Sciatic nerve (tissue), 2 donors: ENCODE measurements around the gene PRSS56. TPM values are rescaled to one million over a fixed set of nuclear protein-coding genes. Genes with fewer than 3 reads are reported as not detected.
"Not testable (repeated sequence)": the region's sequence is repeated elsewhere in the genome, so short reads cannot be mapped to it uniquely, and the experiment has no call there.

ENCODE experiments used
- ATAC-seq: fragments of 200-7000 bp; cut with Tn5 transposase; one replicate; pipeline ENCODE4 v1.9.1; 2020; ENCODE audit warnings: mild to moderate bottlenecking, moderate library complexity
- DNase-seq: peaks from one replicate; pipeline ENCODE4 v3.0.0-alpha.2; 2020; ENCODE audit warnings: low spot score
- intact Hi-C: fragments of 100-400 bp; cut with DNase I; formaldehyde crosslinking; loops from one replicate; pipeline ENCODE4 v1.14.2; 2022
- total RNA-seq: library from RNA; stranded (reverse); fragmentation: NEBNext Ultra II Directional; extraction: Animal tissue kit (Norgen Biotek cat#: 25700); gene quantifications from one replicate; pipeline ENCODE4 v1.2.1, GENCODE V29; 2021
- donor health status: DM: no; HTN: no; CAD: no.
- donor health status: DM: no; HTN: no; CAD: no.

Gene PRSS56
- total RNA-seq, 1 donor from 2014 or later = not detected

DNA sequence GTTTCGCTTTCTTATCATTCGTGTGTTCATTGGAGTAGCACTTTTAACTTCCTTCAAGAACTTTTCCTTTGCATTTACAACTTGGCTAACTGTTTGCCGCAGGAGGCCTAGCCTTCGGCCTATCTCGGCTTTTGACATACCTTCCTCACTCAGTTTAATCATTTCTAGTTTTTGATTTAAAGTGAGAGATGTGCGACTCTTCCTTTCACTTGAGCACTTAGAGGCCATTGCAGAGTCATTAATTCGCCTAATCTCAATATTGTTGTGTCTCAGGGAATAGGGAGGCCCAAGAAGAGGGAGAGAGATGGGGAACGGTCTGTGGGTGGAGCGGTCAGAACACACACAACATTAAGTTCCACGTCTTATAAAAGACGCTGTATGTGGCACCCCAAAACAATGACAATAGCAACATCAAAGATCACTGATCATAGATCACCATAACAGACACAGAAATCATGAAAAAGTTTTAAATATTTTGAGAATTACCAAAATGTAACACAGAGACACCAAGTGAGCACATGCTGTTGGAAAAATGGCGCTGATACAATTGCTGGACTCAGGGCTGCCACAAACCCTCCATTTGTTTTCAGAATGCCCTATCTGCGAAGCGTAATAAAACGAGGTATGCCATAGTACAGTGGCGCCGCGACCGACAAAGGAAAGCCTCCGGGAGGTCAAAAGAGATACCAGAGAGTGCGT is 29.6 kb downstream of the PRSS56 start:
- intact Hi-C loops = no loop called here
- no peak for ATAC-seq
- DNase-seq = no peak

GRCh38 chr2:232550354-232551249 is 30.4 kb downstream of the PRSS56 start, which contains the start of the genes EIF4E2 and TIGD1:
TSS of gene EIF4E2 (plus strand) at chr2:232550689. CDS start at chr2:232550725, 36 bp downstream.
TSS of gene TIGD1 (minus strand) at chr2:232550557. CDS start at chr2:232549882, 675 bp downstream.
- ATAC-seq = peak; percentile 99
- peak; percentile 96 for DNase-seq
- intact Hi-C loops = no loop called here

- DNase-seq (no peak), ATAC-seq (no peak)
- intact Hi-C loops = no loop called here
These were observed 31.1 kb downstream of the PRSS56 start for GRCh38 chr2:232551250-232551638.

DNA sequence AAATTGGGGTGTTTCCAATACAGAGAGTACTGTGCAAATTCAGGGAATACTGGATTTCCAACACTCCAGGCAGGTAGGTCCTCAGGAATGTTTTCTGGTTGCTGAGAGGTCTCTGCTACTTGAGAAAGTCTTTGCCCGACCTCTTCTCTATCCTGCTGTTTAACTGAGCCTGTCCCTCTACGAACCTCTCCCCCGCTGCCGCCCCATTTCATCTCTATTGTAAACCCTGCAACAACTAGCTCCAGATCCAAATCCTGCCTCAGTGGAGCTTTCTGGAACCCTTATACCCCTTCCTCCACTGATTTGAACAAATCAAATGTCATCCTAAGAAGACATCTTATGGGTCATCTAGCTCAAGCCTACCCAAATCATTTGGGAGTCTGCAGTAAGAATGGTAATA is 31.6 kb downstream of the PRSS56 start:
- intact Hi-C loops = no loop called here
- ATAC-seq = no peak
- no peak for DNase-seq

DNA sequence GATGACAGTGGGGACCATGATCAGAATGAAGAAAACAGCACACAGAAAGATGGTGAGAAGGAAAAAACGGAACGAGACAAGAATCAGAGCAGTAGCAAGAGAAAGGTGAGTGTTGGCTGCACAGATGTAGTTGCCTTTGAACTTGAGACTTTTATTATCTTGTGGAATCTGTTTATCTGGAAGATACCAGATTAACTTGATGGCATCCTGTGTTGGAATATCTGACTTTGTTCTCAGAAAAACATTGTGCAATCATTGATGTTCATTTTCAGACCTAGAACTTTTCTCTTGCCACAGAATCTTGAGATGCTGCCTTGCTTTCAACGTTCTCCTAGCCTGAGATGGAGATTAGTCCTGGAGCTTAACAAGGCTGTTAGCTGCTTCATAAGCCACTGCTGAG is 36.2 kb downstream of the PRSS56 start:
- ATAC-seq (no peak), DNase-seq (no peak)
- intact Hi-C loops = no loop called here

- intact Hi-C loops = no loop called here
- ATAC-seq (no peak), DNase-seq (no peak)
These were observed 42.4 kb downstream of the PRSS56 start for GRCh38 chr2:232562515-232563151.

- DNase-seq = no peak
- no peak for ATAC-seq
- intact Hi-C loops = no loop called here
These were observed 43.4 kb downstream of the PRSS56 start for GRCh38 chr2:232563580-232563979.

DNA sequence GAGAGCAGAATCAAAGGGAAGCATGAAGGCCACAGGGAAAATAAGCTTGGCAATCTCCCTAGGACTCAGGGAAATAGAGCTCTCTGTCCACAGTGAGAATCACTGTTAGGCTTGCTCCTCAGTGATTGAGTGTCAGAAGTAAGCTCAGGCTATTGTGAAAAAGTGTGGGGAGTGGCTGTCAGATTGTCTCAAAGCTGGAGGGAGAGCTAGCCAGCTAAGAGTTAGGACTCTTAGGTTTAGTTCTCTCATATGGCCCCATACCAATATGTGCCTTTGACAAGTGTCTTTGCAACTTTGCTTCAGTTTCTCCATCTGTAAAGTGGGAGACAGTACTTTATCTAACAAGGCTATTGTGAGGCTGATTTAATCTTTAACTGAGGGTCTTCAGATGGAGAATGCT is 47.5 kb downstream of the PRSS56 start:
- DNase-seq (no peak), ATAC-seq (no peak)
- intact Hi-C loops = no loop called here

GRCh38 chr2:232568161-232568560 is 48.0 kb downstream of the PRSS56 start:
- intact Hi-C loops = no loop called here
- no peak for ATAC-seq
- DNase-seq = no peak

DNA sequence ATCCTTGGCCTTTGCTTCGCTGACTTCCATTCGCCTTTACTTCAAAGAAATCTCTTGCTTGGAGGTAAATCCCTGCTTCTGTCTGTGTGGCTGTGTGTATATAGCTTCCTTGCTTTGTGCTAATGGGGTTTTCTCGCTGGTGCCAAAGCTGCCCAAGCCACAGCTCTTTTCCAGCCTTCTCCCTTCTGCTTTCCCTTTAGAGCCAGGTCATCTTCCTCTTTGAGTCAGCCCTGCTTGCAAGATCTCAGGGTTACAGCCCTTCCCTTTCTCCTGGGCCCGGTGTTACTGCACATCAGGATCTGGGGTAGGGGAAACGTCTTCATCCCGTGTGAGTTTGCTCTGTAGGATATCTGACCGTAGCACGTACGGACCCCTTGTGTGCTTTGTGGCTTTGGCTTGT is 49.4 kb downstream of the PRSS56 start:
- ATAC-seq (no peak), DNase-seq (no peak)
- intact Hi-C loops = no loop called here

- ATAC-seq, DNase-seq: not testable (repeated sequence)
- intact Hi-C loops = loop anchor here (5.0 kb wide), 1 partner anchor 402 kb away; no protein-coding TSS in a partner anchor
These were observed 50.3 kb downstream of the PRSS56 start for GRCh38 chr2:232570481-232570880.

DNA sequence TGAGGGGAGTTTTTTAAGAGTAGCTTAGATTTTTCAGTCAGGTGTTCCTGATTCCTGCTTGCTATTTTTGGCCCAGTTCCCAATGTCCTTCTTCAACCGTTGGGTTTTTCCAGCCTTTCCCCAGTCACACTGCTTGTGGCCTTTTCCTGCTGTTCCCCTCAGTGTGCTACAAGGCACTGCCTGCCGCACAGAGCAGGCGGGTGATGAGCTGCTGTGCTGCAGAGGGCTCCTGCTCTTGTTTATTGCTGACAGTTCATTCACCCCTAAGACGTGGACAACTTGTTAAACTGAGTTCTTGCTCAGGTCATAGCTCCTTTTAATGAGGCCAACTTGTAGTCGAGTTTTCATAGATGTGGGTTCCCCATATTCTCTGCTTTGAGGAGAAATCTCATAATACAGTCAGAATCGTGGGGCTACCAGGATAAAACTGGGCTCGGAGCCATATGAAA is 50.9 kb downstream of the PRSS56 start:
- intact Hi-C loops = loop anchor here (5.0 kb wide), 1 partner anchor 401 kb away; no protein-coding TSS in a partner anchor
- DNase-seq (no peak), ATAC-seq (no peak)

- DNase-seq = no peak
- ATAC-seq = no peak
- intact Hi-C loops = loop anchor here (5.0 kb wide), 1 partner anchor 399 kb away; no protein-coding TSS in a partner anchor
These were observed 52.9 kb downstream of the PRSS56 start for GRCh38 chr2:232573042-232573441.

DNA sequence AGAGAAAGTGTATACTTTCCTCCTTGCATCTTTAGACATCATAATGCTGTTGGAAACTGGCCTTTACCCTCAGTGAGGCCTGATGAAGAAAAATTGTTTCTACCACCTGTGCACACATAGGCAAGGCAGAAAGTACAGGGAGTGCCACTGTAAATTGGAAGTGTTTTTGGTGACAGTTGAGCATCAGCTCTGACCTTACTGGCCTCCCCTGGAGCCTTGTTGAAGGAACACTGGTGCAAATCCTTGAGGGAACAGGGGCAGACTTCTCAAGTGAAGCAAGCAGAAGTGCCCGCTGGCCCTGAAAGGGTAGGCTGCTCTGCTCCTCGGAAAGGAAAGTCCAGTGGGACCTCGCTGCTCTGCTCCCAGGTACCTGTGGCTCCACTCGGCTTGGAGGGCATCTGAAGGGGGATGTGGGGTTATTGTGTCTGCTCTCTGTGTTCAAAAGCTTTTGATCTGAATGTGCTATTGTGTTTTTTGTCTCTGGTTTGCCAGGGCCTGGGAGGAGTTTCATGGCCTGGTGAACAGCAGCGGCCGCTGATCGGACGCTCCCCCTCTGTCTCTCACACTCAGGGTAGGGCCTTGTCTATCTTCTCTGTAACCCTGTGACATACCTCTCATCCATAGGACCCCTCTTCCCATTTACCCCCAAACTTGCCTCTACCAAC is 53.7 kb downstream of the PRSS56 start:
- DNase-seq (no peak), ATAC-seq (no peak)
- intact Hi-C loops = loop anchor here (5.0 kb wide), 1 partner anchor 398 kb away; no protein-coding TSS in a partner anchor

DNA sequence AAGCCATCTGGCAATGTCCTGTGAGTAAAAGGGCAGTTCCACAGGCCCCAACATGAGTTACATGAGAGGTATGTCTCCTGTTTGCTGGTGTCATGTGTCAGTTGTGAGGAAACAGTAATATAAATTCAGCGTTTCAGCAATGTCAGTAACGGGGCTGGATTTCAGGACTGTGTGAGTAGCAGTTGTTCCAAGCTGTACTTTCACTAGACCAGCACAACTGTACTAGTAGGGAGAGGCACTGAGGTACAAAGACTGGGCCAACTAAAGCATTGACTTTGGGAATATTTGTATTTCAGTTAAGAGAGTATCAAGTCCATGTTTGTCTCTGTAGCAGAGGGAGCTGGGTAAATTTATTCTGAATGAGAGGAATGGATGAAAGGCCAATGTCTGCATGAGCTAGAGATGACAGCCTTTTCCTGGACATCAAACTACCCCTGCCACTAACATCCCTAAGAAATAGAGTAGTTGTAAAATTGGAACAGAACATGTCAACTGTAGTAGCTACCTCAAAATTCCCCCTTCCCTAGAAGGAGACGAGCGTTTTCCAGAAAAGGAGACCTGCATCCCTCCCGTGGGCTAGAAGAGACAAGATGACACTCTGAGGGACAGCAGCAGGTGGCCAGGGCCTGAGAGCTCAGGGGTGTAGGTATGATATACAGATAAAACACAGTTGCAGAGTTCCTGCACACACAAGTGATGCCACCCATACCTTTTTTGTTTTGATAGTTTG is 54.7 kb downstream of the PRSS56 start:
- DNase-seq (no peak), ATAC-seq (no peak)
- intact Hi-C loops = loop anchor here (5.0 kb wide), 1 partner anchor 397 kb away; no protein-coding TSS in a partner anchor
